HG02884 (cell line): ENCODE measurements around the gene ST3GAL3.
"Not testable (repeated sequence)": the region's sequence is repeated elsewhere in the genome, so short reads cannot be mapped to it uniquely, and the experiment has no call there.

ENCODE experiments used
- ATAC-seq: cut with Tn5 transposase; IDR thresholded peaks from one replicate; pipeline ENCODE4 v1.9.1; 2021; ENCODE audit warnings: mild to moderate bottlenecking, moderate library complexity; ENCODE audit not compliant: unreplicated experiment

Gene ST3GAL3

DNA sequence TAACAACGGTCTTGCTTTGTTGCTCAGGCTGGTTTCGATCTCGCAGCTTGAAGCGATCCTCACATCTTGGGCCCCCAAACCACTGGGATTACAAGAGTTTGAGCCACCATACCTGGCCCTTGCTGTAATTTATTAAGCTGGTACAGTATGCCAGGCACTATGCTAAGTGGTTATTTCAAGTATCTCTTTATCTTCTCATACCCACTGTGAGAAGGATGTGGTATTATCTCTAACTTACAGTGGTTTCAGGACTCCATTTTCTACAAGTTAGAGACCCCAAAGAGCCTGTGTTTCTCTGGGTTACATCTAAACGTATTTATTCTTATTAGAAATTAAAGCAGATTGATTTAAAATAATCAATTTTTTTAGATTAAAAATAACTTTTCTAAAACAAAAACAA lies 8.1 kb upstream of the ST3GAL3 start:
- no peak for ATAC-seq

DNA sequence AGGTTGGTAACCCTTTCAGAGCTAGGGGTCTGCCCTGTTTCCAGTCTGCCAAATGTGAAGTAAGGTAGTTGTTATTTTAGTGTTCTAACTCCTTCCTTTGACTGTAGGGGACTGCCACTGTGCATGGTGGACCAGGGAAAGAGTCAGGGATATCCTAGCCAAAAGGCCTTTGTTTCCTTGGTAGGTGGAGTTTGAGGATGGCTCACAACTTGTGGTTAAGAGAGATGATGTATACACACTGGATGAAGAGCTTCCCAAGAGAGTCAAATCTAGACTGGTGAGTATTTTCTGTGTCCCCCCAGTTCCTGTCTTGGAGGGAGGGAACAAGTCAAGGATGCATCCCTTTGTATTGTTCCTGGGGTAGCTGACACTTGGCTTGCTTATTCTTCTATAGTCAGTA lies 3.5 kb upstream of the ST3GAL3 start:
- no peak for ATAC-seq

DNA sequence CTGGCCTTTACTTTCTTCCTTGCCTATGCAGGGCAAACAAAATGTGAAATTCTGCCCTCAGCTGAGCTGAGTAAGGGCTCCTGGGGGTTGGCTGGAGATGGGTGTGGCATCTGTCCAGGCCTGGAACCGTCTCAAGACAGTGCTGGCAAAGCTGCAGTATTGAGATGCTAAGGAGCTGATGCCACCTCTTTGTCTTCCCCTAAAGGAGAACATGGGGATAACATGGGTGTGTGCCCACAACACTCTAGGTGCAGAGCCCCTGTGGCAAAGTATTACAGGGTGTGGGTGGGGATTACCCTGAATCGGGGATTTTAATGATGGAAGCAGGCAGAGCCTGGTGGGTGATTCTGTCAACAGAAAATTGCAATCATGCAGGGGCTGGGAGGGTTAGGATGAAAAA lies 2.5 kb upstream of the ST3GAL3 start:
- no peak for ATAC-seq

GRCh38 chr1:43705334-43705733 lies 2.0 kb upstream of the ST3GAL3 start:
- no peak for ATAC-seq

- ATAC-seq = no peak
These were observed 1.2 kb upstream of the ST3GAL3 start for GRCh38 chr1:43705982-43706597.

DNA sequence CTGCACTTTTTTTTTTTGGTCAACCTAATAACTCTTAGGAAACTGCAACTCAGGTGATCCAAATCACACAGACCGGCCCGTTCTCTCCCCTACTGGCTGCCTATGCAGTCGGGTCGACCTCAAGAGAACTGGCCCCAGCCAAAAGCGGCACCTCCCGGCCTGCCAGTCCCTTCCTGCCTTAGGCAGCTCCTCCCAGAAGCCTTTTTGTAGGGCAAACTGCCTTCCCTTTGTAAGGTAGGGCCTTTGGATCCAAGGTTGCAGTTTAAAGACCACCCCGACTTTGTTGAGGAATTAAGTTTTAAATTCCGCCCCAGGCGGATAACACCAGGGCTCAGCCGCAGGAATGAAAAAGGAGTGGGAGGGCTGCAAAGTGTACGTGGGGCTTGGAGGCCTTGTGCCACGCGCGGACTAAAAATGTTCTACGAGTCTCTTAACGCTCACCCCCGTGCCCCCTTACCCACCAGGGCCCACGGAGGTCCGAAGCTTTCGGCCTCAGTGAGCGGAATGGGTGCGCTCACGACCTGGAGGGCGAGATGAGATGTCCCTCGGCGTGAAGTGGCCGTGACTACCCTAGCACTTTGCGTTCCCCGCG lies 642 bp upstream of the ST3GAL3 start:
- peak; percentile 2 for ATAC-seq

DNA sequence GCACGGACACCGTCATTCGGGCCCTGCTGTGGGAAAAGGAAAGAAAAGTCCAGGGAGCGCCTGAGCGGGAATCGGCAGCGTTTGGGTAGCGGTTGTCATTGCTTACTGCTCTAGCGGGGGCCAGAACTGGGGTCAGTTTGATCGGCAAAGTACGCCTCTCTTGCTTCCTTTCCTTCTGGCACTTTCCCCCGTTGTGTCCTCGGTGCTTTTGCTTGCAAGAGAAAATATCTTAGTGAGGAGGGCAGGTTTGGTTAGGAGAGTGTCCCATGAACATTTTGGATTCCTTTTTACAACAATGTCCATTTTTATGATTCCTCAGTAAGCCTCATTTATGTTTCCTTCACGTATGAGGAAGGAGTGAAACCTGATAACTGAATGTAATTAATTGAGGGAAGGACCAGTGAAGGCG lies 670 bp downstream of the ST3GAL3 start:
- ATAC-seq = no peak

DNA sequence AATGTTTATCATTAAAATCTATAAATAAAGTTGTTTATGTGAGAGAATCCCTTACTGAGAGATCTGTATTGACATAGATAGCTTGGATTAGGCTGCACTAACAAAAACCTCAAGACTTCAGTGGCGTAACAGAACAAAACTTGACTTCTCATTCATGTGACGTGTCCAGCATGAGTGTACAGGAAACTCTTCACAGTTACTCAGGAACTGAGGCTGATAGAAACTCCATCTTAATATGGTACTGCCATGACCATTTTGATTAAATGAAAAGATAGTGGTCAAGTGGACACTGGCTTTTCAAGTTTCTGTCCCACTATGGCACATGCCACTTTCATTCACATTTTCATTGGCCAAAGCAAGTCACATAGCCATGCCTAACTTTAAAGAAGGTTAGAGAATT lies 3.7 kb downstream of the ST3GAL3 start:
- no peak for ATAC-seq

GRCh38 chr1:43711524-43712386 lies 4.4 kb downstream of the ST3GAL3 start:
- ATAC-seq = no peak

GRCh38 chr1:43716559-43717281 lies 9.4 kb downstream of the ST3GAL3 start:
- no peak for ATAC-seq

DNA sequence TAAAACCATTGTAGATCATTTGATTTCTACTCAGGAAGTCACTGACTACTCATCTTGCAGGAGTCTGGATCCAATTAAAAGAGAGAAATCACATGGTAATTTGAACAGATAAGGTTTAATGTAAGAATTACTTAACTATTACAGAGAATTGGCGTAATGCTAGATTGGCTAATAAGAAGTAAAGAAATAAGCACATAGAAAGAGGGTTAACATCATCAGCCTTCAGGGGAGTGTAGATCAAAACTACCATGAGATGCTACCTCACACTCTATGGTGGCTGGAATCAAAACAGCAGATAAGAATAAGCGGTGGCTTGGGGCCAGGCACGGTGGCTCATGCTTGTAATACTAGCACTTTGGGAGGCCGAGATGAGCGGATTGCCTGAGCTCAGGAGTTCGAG lies 11.7 kb downstream of the ST3GAL3 start:
- ATAC-seq = no peak

GRCh38 chr1:43719670-43720419 lies 12.5 kb downstream of the ST3GAL3 start:
- ATAC-seq = not testable (repeated sequence)

- ATAC-seq = no peak
These were observed 15.5 kb downstream of the ST3GAL3 start for GRCh38 chr1:43722810-43723209.

GRCh38 chr1:43729816-43730463 lies 22.6 kb downstream of the ST3GAL3 start:
- no peak for ATAC-seq

DNA sequence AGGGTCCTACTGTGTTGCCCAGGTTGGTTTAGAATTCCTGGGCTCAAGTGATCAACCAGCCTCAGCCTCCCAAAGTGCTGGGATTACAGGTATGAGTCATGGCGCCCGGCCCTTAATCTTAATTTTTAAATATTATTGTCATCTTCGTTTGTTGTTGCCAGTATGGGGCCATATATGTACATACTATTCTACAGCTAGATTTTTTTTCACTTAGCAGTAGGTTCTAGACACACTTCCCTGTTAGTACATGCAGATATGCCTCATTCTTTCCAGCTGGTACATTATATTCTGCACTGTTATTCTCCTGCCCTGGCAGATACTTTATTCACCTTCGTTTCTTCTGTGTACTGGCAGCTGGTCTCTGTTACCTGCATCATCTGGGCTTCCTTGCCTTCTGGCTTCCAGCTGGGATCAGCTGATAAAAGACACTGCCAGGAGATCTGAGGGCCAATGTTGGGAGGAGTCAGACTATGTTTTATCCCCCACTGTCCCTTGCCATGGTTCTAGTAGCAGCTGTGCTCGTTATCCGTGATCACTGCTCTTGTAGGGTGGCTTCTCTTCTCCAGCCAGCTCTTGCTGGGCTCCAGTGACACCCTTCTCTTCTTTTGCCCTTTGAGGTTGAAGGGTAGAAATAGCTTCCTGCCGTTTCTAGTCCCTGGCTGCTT lies 24.7 kb downstream of the ST3GAL3 start:
- no peak for ATAC-seq

DNA sequence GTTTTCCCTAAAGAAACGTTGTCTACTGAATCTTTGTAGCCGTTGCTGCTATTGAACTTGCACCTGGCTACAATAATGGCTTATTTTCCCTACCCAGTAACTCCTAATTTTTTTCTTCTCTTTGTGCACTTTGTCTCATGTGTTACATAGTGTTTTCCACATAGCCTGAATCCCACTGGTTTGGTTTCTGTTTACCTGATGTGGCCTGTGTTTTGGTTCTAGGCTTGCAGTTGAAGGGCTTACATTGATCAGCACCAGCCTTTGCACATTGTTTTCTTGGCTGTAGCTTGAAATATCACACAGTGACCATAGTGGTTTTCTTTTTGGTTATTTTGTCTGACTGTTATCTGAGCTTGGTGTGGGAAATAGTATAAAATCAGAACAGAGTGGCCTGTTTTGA lies 29.5 kb downstream of the ST3GAL3 start:
- no peak for ATAC-seq

DNA sequence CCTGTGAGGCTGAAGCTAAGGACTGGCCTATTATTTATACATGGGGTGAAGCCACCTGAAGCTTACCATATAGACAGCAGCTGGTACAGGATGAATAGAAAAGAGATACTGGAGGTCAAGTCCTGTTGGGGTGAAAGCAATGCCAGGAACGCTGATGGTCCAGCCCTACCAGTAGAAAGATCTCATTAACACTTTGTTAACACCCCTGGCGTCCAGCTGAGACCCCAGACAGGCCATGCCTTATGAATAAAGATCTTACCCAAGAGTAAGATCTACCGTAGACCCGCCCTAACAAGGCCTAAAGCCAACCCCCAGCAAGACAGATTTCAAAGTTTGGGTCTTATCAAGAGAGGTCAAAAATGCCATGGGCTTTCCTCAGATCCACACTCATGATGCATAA lies 34.7 kb downstream of the ST3GAL3 start:
- ATAC-seq = no peak

- ATAC-seq = no peak
These were observed 35.9 kb downstream of the ST3GAL3 start for GRCh38 chr1:43743206-43743605.

GRCh38 chr1:43747736-43748135 lies 40.4 kb downstream of the ST3GAL3 start:
- ATAC-seq = no peak

DNA sequence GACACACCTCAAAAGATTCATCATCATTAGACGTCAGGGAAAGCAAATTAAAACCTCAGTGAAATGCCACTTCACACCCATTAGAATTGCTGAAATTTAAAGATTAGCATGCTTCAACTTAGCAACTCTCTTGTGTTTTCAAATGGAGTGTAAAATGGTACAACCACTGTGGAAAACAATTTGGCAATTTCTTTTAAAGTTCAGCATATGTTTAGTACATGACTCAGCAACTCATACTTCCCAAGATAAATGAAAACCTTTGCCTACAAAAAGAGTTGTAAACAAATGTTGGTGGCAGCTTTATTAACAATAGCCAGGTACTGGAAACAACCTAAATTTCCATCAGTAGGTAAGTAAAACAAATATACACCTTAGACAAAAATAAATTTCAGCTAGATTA lies 42.7 kb downstream of the ST3GAL3 start:
- no peak for ATAC-seq
